ENCODE measurements around the gene ILDR1.

- TF ChIP-seq CTCF (IDR thresholded peaks at IDR 0.05; ENCODE audit: low read depth, low read length, poor library complexity, severe bottlenecking) (no peak), EZH2phosphoT487 (IDR thresholded peaks at IDR 0.05; ENCODE audit: borderline replicate concordance, low read length) (no peak)
These were observed 42.2 kb downstream of the ILDR1 start for GRCh38 chr3:121979734-121980449.

Data from DOHH2 (cell line).